Panc1 (cell line): Measurements from ENCODE around the gene LARGE2. TPM values are rescaled to one million over a fixed set of nuclear protein-coding genes. Genes with fewer than 3 reads are reported as not detected.

Experiments
- ATAC-seq: fragments of 200-7000 bp; cut with Tn5 transposase; 2 replicates; pipeline ENCODE4 v1.9.1; 2020; ENCODE audit warnings: mild to moderate bottlenecking, moderate library complexity
- BruUV-seq: library from RNA; stranded (reverse); fragments of 400-500 nt; replicated peaks from 2 replicates; lab custom pipeline; 2021; lab: Mats Ljungman, UMichigan
- CTCF ChIA-PET: fragments of 300-600 bp; sonication (Branson Sonifier 250); formaldehyde crosslinking; loops from one replicate; lab custom pipeline; 2022; ENCODE audit warnings: antibody characterized with exemption; lab: Charles Lee
- POLR2A ChIA-PET: fragments of 300-600 bp; sonication (Branson Sonifier 250); formaldehyde crosslinking; loops from one replicate; lab custom pipeline; 2022; ENCODE audit warnings: antibody characterized with exemption; lab: Charles Lee
- DNase-seq: peaks from one replicate; pipeline ENCODE4 v3.0.0-alpha.2; 2010; ENCODE audit warnings: low read depth, low spot score
- H3K27ac ChIP-seq: 2 replicates; pipeline ENCODE4 v1.5.1; 2011; ENCODE audit warnings: mild to moderate bottlenecking, low read length, inconsistent platforms
- H3K27me3 ChIP-seq: fragments of 200-500 bp; sonication (Bioruptor generic); 2 replicates; pipeline ENCODE4 v1.6.0; 2014; ENCODE audit warnings: low read length, inconsistent platforms; ENCODE audit not compliant: control insufficient read depth, insufficient read depth
- H3K36me3 ChIP-seq: fragments of 200-500 bp; sonication (Bioruptor generic); 2 replicates; pipeline ENCODE4 v1.5.1; 2014; ENCODE audit warnings: inconsistent platforms, mild to moderate bottlenecking, low read length, moderate library complexity; ENCODE audit not compliant: control insufficient read depth, insufficient read depth
- H3K4me1 ChIP-seq: 2 replicates; pipeline ENCODE4 v1.5.1; 2011; ENCODE audit warnings: inconsistent platforms, mild to moderate bottlenecking, low read length, moderate library complexity; ENCODE audit not compliant: control insufficient read depth, insufficient read depth
- H3K4me3 ChIP-seq, 2 experiments: 2 replicates each; pipeline ENCODE4 v1.5.1; 2011 to 2012; ENCODE audit warnings: low read depth in 2 of 2, low read length in 2 of 2, mild to moderate bottlenecking in 2 of 2, inconsistent platforms in 1 of 2, moderate library complexity in 1 of 2
- H3K9me3 ChIP-seq: fragments of 200-500 bp; sonication (Bioruptor generic); 2 replicates; pipeline ENCODE4 v1.5.1; 2014; ENCODE audit warnings: low read depth, mild to moderate bottlenecking, inconsistent platforms, low read length, moderate library complexity; ENCODE audit not compliant: control insufficient read depth, insufficient read depth
- POLR2AphosphoS5 ChIP-seq: IDR thresholded peaks from 2 replicates; pipeline ENCODE4 v1.6.1; 2012; ENCODE audit warnings: mild to moderate bottlenecking, low read depth, low read length, moderate library complexity
- SIN3A ChIP-seq: IDR thresholded peaks from 2 replicates; pipeline ENCODE4 v1.6.1; 2012; ENCODE audit warnings: low read depth, mild to moderate bottlenecking, low read length, moderate library complexity, borderline replicate concordance; ENCODE audit not compliant: insufficient read depth
- TCF7L2 ChIP-seq: IDR thresholded peaks from 2 replicates; pipeline ENCODE4 v1.6.1; 2011; ENCODE audit warnings: mild to moderate bottlenecking, low read depth, low read length, inconsistent platforms
- in situ Hi-C: cut with HindIII; loops from 2 replicates; pipeline ENCODE4 v1.10.0; 2016; ENCODE audit warnings: low sequenced_read_pairs, low pct_unique_long_range_greater_than_20kb
- intact Hi-C: fragments of 100-400 bp; cut with micrococcal nuclease; formaldehyde crosslinking; loops from one replicate; pipeline ENCODE4 v1.10.0; 2022; ENCODE audit not compliant: unreplicated experiment
- total RNA-seq: library from RNA; stranded (reverse); gene quantifications from one replicate; pipeline ENCODE4 v1.2.1, GENCODE V29; 2021; ENCODE audit not compliant: unreplicated experiment
- TF ChIP-seq, protein P1 (sequence below): fragments of 450-650 bp; IDR thresholded peaks from 2 replicates; pipeline ENCODE4 v1.5.1; 2017; ENCODE audit warnings: mild to moderate bottlenecking
- TF ChIP-seq, protein P2 (sequence below), 2 experiments: IDR thresholded peaks; 2 replicates each; pipeline ENCODE4 v1.6.1; 2011 to 2012; ENCODE audit warnings: low read depth in 2 of 2, control low read depth in 1 of 2, low read length in 1 of 2, mild to moderate bottlenecking in 1 of 2, moderate library complexity in 1 of 2; ENCODE audit not compliant: insufficient read depth in 1 of 2

LARGE2 gene
- total RNA-seq, 1 experiment from 2014 or later: 1.4 TPM

DNA sequence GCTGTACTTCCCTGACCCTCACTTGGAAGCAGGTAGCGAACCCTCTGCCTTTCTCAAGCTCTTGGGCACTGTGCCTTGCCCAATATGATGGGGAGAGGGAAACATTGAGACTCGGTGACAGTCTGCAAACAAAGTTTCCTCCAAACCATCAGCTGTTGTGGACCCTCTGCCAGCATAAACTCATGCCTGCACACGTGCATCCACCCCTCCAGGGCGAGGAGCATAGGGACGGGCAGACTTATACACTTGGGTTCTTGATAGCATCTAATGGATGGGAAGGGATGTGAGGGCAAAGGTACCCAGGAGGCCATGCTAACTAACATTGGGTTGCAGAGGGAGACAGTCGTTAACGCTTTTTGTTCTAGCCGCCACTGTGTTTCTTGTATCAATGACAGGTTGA lies 45.2 kb upstream of the LARGE2 start:
- TF ChIP-seq TCF7L2 (no peak), POLR2AphosphoS5 (no peak), SIN3A (no peak)
- TF ChIP-seq, protein P1, sequence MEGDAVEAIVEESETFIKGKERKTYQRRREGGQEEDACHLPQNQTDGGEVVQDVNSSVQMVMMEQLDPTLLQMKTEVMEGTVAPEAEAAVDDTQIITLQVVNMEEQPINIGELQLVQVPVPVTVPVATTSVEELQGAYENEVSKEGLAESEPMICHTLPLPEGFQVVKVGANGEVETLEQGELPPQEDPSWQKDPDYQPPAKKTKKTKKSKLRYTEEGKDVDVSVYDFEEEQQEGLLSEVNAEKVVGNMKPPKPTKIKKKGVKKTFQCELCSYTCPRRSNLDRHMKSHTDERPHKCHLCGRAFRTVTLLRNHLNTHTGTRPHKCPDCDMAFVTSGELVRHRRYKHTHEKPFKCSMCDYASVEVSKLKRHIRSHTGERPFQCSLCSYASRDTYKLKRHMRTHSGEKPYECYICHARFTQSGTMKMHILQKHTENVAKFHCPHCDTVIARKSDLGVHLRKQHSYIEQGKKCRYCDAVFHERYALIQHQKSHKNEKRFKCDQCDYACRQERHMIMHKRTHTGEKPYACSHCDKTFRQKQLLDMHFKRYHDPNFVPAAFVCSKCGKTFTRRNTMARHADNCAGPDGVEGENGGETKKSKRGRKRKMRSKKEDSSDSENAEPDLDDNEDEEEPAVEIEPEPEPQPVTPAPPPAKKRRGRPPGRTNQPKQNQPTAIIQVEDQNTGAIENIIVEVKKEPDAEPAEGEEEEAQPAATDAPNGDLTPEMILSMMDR: no peak
- TF ChIP-seq, protein P2, sequence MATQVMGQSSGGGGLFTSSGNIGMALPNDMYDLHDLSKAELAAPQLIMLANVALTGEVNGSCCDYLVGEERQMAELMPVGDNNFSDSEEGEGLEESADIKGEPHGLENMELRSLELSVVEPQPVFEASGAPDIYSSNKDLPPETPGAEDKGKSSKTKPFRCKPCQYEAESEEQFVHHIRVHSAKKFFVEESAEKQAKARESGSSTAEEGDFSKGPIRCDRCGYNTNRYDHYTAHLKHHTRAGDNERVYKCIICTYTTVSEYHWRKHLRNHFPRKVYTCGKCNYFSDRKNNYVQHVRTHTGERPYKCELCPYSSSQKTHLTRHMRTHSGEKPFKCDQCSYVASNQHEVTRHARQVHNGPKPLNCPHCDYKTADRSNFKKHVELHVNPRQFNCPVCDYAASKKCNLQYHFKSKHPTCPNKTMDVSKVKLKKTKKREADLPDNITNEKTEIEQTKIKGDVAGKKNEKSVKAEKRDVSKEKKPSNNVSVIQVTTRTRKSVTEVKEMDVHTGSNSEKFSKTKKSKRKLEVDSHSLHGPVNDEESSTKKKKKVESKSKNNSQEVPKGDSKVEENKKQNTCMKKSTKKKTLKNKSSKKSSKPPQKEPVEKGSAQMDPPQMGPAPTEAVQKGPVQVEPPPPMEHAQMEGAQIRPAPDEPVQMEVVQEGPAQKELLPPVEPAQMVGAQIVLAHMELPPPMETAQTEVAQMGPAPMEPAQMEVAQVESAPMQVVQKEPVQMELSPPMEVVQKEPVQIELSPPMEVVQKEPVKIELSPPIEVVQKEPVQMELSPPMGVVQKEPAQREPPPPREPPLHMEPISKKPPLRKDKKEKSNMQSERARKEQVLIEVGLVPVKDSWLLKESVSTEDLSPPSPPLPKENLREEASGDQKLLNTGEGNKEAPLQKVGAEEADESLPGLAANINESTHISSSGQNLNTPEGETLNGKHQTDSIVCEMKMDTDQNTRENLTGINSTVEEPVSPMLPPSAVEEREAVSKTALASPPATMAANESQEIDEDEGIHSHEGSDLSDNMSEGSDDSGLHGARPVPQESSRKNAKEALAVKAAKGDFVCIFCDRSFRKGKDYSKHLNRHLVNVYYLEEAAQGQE (IDR thresholded peaks at IDR 0.05; ENCODE audit: insufficient read depth in 1 of 2, low read depth in 2 of 2, low read length in 1 of 2): no peak
- Histone ChIP-seq H3K27me3 (no peaks in the 10 kb centered on the region), H3K4me1 (no peaks in the 10 kb centered on the region), H3K27ac (no peak overlapping the region), H3K36me3 (peaks cover 2% of the 10 kb centered on the region; the same call in 1 of the 2 replicates), H3K4me3 (no peak overlapping the region), H3K9me3 (no peaks in the 10 kb centered on the region)
- ChIA-PET CTCF (no interaction called here), POLR2A (no interaction called here)
- no peak for DNase-seq
- ATAC-seq: no peak
- BruUV-seq: no TSS peak
- intact Hi-C loops: loop anchor here (10.0 kb wide), 1 partner anchor 128 kb away; no protein-coding TSS in a partner anchor
- in situ Hi-C loops: no loop called here

DNA sequence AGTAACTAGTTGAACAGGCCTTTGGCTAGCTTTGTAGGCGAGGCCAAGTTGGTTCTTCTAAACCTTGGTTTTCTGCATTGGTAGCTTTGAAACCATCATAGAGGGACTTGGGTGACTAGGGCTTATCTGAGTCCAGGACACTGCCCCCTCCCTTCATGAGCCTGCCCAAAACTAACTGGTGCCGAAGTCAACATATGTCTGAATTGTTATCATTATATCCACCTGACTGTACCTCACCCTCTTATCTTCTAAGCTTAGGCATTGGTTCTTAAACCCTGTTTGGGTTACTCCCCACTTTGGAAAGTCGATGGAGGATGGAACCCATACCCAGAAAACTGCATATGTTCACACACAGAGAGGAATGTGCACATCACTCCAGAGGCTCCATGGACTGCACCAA lies 44.6 kb upstream of the LARGE2 start:
- CTCF ChIA-PET: no interaction called here
- BruUV-seq: no TSS peak
- intact Hi-C loops: loop anchor here (10.0 kb wide), 1 partner anchor 127 kb away; no protein-coding TSS in a partner anchor

More for the DNA sequence above, 44.6 kb upstream of the LARGE2 start:
- DNase-seq: no peak
- Histone ChIP-seq H3K36me3 (peaks cover 2% of the 10 kb centered on the region; the same call in 1 of the 2 replicates), H3K4me3 (no peak overlapping the region), H3K4me1 (no peaks in the 10 kb centered on the region), H3K27ac (no peak overlapping the region), H3K27me3 (no peaks in the 10 kb centered on the region), H3K9me3 (no peaks in the 10 kb centered on the region)
- POLR2A ChIA-PET: no interaction called here
- in situ Hi-C loops: no loop called here
- TF ChIP-seq, protein P2 (IDR thresholded peaks at IDR 0.05; ENCODE audit: insufficient read depth in 1 of 2, low read depth in 2 of 2, low read length in 1 of 2): no peak
- TF ChIP-seq SIN3A (no peak), POLR2AphosphoS5 (no peak), TCF7L2 (no peak)
- TF ChIP-seq, protein P1: no peak
- ATAC-seq: no peak
